ENCODE data around the gene RDH16. TPM values are rescaled to one million over a fixed set of nuclear protein-coding genes. Genes with fewer than 3 reads are reported as not detected.
"Not testable (repeated sequence)": the region's sequence is repeated elsewhere in the genome, so short reads cannot be mapped to it uniquely, and the experiment has no call there.

Gene RDH16
- polyA plus RNA-seq, 3 donors, result 0.28 to 0.68 (median 0.37) TPM

GRCh38 chr12:56928262-56928661 is 29.1 kb downstream of the RDH16 start:
- no peak for DNase-seq (ENCODE audit: low read depth in 3 of 3, low spot score in 2 of 3)

DNA sequence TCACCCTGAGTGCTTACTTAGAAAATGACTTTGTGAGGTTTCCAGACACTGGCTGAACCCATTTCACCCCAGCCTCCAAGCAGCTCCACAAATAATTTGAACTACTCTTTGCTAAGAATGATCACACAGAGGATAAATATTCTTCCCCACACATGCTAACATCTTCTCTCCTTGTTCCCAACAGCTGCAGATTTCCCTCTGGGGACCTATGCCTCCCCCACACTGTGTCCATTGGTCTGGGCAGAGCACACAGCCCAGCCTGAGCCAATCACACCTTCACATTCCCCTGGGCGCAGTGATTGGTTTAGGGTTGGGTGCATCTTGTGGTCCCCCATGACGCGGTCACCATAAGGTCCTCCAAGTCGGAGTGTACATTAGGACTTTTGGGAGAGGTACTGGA is 30.1 kb downstream of the RDH16 start:
- DNase-seq (ENCODE audit: low read depth in 3 of 3, low spot score in 2 of 3), result no peak

GRCh38 chr12:56922031-56922430 is 35.4 kb downstream of the RDH16 start:
- DNase-seq (ENCODE audit: low read depth in 3 of 3, low spot score in 2 of 3), result no peak

- no peak for DNase-seq (ENCODE audit: low read depth in 3 of 3, low spot score in 2 of 3)
Measured at GRCh38 chr12:56921346-56921745, 36.1 kb downstream of the RDH16 start.

DNA sequence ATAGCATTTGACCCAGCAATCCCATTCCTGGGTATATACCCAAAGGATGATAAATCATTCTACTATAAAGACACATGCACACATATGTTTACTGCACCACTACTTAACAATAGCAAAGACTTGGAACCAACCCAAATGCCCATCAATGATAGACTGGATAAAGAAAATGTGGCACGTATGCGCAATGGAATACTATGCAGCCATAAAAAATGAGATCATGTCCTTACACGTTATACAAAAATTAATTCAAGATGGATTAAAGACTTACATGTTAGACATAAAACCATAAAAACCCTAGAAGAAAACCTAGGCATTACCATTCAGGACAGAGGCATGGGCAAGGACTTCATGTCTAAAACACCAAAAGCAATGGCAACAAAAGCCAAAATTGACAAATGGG is 39.3 kb downstream of the RDH16 start:
- DNase-seq (ENCODE audit: low read depth in 3 of 3, low spot score in 2 of 3), result not testable (repeated sequence)

GRCh38 chr12:56916996-56917333 is 40.4 kb downstream of the RDH16 start:
- no peak for DNase-seq (ENCODE audit: low read depth in 3 of 3, low spot score in 2 of 3)

GRCh38 chr12:56916296-56916995 is 41.0 kb downstream of the RDH16 start:
- DNase-seq (ENCODE audit: low read depth in 3 of 3, low spot score in 2 of 3), result no peak

GRCh38 chr12:56914724-56915123 is 42.7 kb downstream of the RDH16 start:
- DNase-seq (ENCODE audit: low read depth in 3 of 3, low spot score in 2 of 3), result no peak

- DNase-seq (ENCODE audit: low read depth in 3 of 3, low spot score in 2 of 3), result no peak
Measured at GRCh38 chr12:56914256-56914655, 43.2 kb downstream of the RDH16 start.

DNA sequence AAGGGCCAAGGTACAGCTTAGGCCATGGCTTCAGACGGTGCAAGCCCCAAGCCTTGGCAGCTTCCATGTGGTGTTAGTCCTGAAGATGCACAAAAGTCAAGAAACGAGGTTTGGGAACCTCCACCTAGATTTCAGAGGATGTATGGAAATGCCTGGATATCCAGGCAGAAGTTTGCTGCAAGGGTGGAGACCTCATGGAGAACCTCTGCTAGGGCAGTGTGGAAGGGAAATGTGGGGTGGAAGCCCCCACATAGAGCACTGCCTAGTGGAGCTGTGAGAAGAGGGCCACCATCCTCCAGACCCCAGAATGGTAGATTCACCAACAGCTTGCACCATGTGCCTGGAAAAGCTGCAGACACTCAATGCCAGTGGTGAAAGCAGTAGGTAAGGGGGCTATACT is 48.0 kb downstream of the RDH16 start:
- not testable (repeated sequence) for DNase-seq (ENCODE audit: low read depth in 3 of 3, low spot score in 2 of 3)

- no peak for DNase-seq (ENCODE audit: low read depth in 3 of 3, low spot score in 2 of 3)
Measured at GRCh38 chr12:56908136-56908535, 49.3 kb downstream of the RDH16 start.

GRCh38 chr12:56905852-56906251 is 51.6 kb downstream of the RDH16 start:
- DNase-seq (ENCODE audit: low read depth in 3 of 3, low spot score in 2 of 3), result no peak

DNA sequence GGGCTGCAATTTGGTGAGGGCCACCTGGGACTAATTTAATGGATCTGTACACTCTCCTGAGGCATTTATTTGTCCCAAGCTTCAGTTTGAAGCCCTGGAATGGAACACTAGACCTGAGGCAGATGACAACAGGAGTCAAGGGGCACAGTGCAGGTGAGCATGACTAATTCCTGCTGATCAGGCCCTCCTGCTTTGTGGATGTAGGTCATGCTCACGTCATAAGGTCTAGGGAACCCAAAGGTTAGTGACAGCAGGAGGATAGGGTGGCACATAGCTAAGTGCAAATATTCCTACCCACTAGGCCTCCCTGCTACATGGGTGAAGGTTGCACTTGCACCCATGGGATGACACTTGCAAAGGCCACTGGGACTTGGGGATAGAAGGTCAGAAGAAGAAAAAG is 54.0 kb downstream of the RDH16 start:
- DNase-seq (ENCODE audit: low read depth in 3 of 3, low spot score in 2 of 3), result no peak

Other genes starting within 250 kb of the RDH16 start
- 1,000 to 10,000 TPM; 2,397 to 2,715 (median 2,525) TPM for gene NACA, start 232.3 kb downstream of the RDH16 start, polyA plus RNA-seq (ENCODE audit: insufficient read length in 3 of 3)
- 10 to 100 TPM; 17.6 to 23.6 (median 21.6) TPM for gene PRIM1, start 205.3 kb downstream of the RDH16 start, polyA plus RNA-seq (ENCODE audit: insufficient read length in 3 of 3)
- gene HSD17B6, start 194.3 kb downstream of the RDH16 start, polyA plus RNA-seq (ENCODE audit: insufficient read length in 3 of 3), result 1 to 10 TPM; 1.0 to 1.5 (median 1.4) TPM
- gene SDR9C7, start 23.2 kb downstream of the RDH16 start, polyA plus RNA-seq (ENCODE audit: insufficient read length in 3 of 3), result under 1 TPM in 2 of 3 donors, not detected in 1; 0.07 to 0.11 TPM
- gene ZBTB39, start 48.9 kb upstream of the RDH16 start, polyA plus RNA-seq (ENCODE audit: insufficient read length in 3 of 3), result 10 to 100 TPM; 11.9 to 13.0 (median 12.4) TPM
- gene TAC3, start 58.9 kb upstream of the RDH16 start, polyA plus RNA-seq (ENCODE audit: insufficient read length in 3 of 3), result 1 to 10 TPM in 1 of 3 donors, under 1 TPM in 2; 0.54 to 1.4 (median 0.75) TPM
- gene MYO1A, start 92.5 kb upstream of the RDH16 start, polyA plus RNA-seq (ENCODE audit: insufficient read length in 3 of 3), result under 1 TPM; 0.10 to 0.25 (median 0.11) TPM
- 10 to 100 TPM; 22.5 to 24.8 (median 23.6) TPM for gene NEMP1, start 121.2 kb upstream of the RDH16 start, polyA plus RNA-seq (ENCODE audit: insufficient read length in 3 of 3)
- gene NAB2, start 131.5 kb upstream of the RDH16 start, polyA plus RNA-seq (ENCODE audit: insufficient read length in 3 of 3), result 10 to 100 TPM; 40.7 to 43.4 (median 42.4) TPM
- gene STAT6, start 153.8 kb upstream of the RDH16 start, polyA plus RNA-seq (ENCODE audit: insufficient read length in 3 of 3), result 100 to 1,000 TPM in 1 of 3 donors, 10 to 100 TPM in 2; 89.6 to 106 (median 99.2) TPM
- gene LRP1, start 170.9 kb upstream of the RDH16 start, polyA plus RNA-seq (ENCODE audit: insufficient read length in 3 of 3), result 10 to 100 TPM; 58.5 to 69.2 (median 60.0) TPM
- gene LRP1-AS, start 190.0 kb upstream of the RDH16 start, polyA plus RNA-seq (ENCODE audit: insufficient read length in 3 of 3), result under 1 TPM in 1 of 3 donors, not detected in 2; 0.44 TPM

All from right renal cortex interstitium (tissue), 3 donors.